Stimulated activated CD4-positive, alpha-beta T cell treated with anti-CD3 and anti-CD28 coated beads, TNF-alpha, amount 100 ng/mL, for 24 hours (primary cell): ENCODE data around the gene ADAM19.
"Not testable (repeated sequence)": the region's sequence is repeated elsewhere in the genome, so short reads cannot be mapped to it uniquely, and the experiment has no call there.

Experiments used
- DNase-seq, 3 experiments: peaks; one replicate each; pipeline ENCODE4 v3.0.0-alpha.2; 2020; ENCODE audit warnings: low read depth in 3 of 3

Gene ADAM19

GRCh38 chr5:157431544-157432200, 143.9 kb downstream of the ADAM19 start:
- DNase-seq: peak in 1 of 3 experiments; percentile 5

GRCh38 chr5:157429920-157430319, 145.7 kb downstream of the ADAM19 start:
- not testable (repeated sequence) for DNase-seq
